HG02852 (cell line): ENCODE results near the gene MEGF11.
"Not testable (repeated sequence)": the region's sequence is repeated elsewhere in the genome, so short reads cannot be mapped to it uniquely, and the experiment has no call there.

ENCODE experiments used
- ATAC-seq: cut with Tn5 transposase; IDR thresholded peaks from one replicate; pipeline ENCODE4 v1.9.1; 2021; ENCODE audit warnings: mild to moderate bottlenecking, moderate library complexity; ENCODE audit not compliant: unreplicated experiment

MEGF11 gene

DNA sequence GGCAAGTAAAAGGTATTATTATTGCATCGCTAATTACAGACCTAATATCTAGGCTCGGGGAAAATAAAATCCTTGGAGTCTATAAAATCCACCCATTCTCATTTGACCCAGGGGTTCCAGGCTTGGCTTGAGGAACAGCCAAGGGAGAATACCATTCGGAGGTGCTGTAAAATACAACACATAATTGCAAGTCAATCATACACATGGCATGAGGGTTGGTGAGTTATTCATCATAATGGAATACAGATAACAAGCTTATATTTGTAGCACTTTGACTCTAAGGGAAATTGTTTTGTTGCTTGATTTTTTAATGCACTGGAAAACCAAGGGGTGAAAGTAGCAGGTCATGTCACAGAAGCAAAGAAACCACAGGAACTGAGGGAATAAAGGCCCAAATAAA, 23.0 kb upstream of the MEGF11 start:
- no peak for ATAC-seq

DNA sequence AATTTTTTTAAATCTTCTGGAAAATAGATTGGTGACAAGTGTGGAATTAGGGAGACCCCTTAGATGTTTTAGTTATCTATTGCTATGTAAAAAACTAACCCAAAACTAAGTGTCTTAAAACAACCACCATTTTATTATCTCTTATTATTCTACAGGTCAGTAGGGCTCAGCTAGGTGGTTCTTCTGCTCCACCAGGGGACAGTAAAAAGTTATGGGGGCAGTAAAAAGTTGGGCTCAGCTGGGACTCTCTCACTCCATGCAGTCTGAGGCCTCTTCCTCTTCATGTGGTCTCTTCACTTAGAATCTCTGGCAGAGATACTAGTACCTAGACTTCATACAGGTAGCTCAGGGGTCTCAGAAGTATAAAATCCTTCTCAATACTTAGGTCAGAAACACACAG, 21.8 kb upstream of the MEGF11 start:
- no peak for ATAC-seq

DNA sequence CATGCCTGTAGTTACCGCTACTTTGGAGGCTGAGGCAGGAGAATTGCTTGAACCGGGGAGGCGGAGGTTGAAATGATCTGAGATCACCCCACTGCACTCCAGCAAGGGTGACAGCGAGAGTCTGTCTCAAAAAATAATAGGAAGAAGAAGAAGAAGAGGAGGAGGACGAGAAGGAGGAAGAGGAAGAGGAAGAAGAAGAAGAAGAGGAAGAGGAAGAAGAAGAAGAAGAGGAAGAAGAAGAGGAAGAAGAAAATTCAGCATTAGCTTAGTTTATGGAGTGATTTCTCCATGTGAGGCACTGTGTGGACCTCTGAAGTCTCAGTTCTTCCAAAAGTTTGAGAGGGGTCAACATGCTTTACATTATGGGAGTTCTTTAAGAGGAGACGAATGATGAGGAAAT, 17.4 kb upstream of the MEGF11 start:
- no peak for ATAC-seq

DNA sequence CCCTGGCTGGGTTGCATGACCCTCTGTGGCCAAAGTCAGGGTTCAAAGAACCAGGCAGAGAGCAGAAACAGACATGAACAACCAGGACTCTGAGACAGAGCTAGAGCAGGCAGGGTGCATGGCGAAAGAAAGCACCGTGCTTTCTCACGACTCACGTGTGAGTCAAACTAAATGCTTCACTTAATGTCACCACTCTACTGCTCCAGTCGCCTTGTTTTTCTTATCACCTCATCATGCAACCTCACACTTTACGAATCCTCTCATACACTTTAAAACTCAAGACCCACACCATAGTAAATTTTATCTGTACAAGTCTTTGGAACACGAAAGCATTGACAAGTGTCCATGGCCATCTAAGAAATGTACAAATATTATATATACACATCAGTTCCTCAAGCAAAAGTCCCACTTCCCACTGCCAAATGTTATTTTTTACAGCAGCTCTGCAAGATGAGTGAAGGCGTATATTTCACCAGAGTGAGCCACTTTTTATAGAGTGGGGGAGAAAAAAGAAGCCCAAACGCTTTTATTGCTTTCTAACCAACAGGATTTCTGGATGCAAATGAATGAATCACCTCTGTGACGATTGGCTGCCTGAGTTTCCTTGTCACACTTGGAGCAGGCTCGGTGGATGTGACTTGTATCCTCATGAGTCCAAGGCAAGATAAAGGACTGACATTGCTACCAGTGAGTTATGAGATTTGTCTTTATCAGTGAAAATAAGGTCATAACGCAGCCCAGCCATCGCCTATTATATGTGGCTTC, 16.0 kb upstream of the MEGF11 start:
- no peak for ATAC-seq

DNA sequence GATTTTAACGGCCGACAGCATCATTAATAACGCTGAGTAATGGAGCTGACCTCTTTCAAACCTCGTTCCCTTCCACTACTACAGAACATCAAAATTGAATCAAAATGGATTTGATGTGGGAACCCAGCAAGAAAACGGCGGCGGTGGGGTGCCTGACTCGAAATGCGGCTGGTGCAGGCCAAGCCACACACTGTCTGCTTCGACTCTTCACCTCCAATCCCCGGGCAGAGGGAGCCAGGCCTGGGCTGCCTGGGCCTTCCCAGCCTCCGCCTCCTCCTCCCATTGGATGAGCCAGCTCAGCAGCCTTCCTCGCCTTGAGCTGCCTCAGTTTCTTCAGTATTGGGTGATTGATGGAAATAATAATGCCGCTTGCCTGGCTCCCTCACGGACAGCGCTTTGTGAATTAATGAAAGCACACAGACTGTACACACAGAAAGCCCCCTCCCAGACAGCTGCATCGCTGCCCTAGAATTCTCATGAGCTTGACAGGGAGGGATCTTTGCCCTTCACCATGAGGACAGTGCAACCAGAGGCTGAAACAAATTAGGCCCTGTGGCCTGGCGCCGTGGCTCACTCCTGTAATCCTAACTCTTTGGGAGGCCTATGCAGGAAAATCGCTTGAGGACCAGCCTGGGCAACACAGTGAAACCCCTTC, 11.4 kb upstream of the MEGF11 start:
- no peak for ATAC-seq

DNA sequence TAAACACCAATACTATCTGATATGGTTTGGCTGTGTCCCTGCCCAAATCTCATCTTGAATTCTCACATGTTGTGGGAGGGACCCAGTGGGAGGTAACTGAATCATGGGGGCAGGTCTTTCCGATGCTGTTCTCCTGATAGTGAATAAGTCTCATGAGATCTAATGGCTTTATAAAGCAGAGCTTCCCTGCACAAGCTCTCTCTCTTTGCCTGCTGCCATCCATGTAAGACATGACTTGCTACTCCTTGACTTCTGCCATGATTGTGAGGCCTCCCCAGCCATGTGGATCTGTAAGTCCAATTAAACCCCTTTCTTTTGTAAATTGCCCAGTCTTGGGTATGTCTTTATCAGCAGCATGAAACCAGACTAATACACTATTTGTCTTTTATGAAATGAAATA, 9.3 kb upstream of the MEGF11 start:
- ATAC-seq, result not testable (repeated sequence)

DNA sequence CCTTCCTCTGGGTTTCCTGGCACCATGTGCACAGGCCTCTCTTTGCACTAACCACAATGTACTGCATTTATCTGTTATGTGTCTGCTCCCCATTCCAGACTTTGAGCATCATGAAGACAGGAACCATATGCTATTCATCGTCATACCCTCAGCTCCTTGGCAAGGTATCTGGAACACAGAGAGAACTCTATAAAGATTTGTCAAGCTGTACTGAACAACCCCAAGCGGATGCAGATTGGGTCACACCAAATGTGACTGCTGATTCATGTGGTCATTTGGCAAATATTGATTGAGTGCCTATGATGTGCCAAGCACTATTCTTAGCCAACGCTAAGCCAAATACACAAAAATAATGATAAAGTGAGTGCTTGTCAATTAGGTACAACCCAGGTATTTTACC, 7.5 kb upstream of the MEGF11 start:
- ATAC-seq, result no peak

DNA sequence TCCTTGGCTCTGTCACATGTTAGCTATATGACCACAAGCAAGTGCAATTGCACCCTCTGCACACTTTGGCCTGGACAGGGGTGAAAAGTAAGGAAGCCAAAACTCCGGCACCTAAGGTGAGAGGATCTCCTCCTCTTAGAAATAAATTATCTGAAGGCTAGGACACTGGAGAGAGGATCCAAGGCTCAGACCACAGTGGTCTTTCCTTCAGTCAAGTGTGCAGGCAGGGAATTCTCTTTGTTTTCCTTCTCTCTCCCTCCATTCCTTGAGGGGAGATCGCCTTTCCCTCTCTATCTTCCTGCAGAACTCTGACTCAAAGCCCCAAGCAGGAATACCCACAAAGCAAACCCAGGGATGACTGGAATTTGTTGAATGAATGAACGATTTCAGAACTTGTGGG, 3.1 kb upstream of the MEGF11 start:
- ATAC-seq, result no peak

DNA sequence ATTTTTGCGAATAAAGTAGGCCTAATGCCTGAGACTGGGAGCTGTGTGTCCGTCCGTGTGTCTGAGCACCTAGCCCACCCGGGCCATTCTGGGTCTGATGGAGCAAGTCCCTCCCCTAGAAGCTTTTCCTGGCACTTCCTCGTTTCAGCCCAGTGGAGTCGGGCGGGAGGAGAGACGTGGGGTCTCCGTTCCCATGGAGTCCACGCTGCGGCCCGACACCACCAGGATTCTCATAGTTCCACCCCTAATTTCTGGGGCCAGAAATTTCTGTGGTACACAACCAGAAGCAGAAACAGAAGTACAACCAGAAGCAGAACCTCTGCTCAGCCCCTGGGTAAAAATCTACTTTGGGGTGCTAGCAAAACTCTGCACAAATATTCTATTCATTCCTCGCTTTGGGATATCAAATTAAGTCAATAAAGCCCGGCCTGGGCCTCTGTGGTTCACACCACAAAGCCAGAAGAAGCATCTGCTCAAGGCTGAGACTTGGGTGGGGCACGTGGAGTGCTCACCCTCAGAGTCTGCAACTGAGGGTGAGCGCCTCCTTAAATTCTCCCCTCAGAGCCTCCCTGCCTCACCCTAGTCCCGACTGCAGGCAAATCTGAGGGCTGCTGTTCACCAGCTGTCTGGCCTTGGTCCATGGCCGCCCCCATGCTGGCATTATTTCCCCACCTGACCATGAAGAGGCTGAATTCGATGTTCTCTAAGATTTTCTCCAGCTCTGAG, 1.6 kb upstream of the MEGF11 start:
- no peak for ATAC-seq

DNA sequence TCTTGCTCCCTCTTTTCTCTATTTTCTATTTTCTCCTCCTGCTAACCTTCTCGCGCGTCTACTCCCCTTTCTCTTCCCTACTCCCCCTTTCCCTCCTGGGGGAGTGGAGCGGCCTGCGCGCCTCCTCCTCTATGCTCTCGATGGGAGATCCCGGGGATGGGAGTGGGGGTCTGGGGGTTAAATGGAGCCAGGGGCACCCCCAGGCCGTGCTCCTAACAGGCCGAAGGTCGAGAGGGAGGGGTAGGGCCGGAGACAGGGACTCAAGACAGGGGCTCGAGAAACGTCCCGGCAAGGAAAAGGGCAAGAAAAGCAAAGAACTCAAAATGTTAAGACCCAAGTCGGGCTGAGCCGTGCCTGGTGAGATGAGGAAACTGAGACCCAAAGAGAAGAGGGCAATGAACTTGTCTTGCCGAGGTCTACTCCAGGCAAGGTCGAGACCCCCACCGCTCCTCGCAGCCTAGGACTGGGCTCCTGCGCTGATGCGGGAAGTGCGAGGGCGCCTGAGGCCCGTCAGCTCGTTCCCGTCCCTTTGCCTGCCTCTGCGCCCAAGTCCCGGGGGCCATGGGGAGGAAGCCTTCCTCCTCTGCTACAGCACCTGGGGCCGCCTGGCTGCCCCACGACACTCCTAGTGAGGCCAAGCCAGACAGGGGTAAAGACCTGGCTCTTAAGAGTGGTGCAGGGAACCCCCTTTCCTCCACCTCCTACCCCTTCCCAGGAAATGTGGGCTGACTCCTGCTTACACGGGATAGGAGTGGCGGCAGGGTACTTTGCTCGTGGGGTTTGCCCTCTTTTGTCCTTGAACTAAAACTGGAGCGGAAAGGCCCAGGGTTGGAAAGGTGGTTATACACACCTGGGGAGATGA, 770 bp upstream of the MEGF11 start:
- ATAC-seq, result no peak

DNA sequence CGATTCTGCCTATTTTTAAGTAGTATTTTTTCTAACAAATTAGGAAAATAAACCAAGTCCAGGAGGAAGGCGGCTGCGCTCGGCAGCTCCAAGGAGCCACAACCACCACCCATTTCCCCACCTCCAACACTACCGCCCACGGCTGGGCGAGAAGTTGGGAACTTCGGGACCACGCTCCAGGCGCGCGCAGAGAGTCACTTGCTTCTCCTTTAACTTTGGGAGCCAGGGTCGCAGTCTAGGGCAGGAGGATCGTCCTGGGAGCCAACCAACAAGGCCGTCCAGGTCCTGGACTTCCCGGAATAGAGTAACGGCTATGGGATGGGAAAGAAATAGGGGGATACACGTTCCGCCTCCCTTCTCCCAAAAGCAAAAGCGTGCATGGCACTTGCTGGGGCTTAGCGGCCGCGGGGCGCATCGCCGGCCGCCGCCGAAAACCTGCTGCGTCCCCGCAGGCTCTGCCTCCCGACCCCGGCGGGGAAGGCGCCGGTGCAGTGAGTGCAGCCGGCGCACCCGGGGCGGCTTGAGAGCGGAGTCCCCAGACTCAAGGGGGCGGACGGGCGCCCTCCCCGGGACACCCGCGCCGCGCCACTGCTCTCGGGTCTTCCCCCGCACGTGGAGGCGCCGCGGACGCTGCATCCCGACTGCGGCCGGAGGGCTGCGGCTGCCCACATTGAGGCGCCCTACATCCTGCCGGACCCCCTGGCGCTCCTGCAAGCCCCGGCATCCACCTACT, 699 bp downstream of the MEGF11 start:
- no peak for ATAC-seq

DNA sequence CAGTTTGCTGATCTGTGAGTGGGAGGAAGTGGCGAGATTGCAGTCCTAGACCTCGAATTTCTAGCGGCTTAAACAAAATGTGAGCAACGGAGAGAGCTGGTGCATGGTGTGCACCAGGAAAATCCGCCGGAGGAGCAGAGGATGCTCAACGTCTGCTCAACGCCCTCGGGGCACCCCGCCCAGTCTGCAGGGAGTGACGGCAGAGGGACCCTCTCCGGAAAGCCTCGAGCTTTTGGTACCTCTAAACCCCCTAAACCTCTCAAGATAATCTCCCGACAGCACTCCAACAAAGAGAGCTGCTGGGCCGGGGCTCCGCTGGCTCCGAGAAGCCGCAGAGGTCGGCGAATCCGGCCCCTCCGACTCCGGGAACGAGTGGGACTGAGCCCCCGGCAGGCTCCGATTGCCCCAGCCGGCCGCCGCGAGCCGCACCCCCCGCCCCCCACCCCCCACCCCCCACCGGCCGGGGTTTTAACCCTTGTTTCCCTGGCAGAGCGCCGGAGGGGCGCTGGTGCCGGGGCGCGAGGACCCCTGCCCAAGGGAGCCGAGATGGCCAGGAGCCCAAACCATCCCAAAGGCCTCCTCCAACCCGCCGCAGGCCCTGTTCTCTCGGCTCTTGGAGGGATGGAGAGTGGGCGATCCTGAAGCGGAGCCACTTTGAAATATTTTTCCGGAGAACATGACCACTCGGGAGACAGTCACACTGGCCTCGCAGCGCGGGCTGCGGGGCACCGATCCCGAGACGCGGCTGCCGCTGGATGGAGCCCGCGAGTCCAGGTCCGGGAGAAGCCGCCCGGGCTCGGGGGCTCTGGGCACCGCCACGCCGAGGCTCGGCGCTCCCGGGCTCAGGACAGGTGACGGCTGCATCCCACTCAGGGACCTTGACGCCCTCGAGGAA, 1.5 kb downstream of the MEGF11 start:
- ATAC-seq, result no peak

DNA sequence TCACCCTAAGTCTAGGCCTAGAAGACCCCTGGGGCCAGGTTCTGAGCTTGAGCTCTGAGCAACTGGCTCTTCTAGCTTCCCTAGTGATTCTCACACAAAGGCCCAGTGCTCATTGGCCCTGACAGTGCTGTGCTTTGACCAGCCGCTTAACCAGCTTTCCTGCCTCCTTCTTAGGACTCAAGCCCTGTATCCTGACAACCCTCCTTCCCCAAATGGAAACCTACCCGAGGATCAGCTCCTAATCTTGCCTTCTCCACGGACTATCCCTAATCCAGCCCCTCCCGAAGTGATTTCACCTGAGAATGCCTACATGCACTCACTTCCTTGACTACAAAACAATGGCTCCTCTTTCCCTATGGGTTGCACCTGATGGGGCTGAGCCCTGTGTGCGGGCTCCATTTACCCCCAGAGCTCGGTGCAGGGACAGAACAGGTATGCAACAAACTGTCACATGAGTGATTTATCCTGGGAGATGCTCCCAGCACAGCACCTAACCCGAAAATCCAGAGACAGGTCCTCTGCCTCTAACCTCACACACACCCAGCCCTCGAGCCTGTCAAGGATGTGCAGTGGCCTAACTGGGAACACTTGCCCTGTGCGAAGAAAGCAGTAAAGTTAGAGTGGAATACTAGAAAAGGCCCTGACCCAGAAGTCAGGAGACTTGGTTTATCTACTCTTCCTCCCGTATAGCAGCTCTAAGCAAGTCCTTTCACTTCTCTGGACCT, 2.3 kb downstream of the MEGF11 start:
- no peak for ATAC-seq

DNA sequence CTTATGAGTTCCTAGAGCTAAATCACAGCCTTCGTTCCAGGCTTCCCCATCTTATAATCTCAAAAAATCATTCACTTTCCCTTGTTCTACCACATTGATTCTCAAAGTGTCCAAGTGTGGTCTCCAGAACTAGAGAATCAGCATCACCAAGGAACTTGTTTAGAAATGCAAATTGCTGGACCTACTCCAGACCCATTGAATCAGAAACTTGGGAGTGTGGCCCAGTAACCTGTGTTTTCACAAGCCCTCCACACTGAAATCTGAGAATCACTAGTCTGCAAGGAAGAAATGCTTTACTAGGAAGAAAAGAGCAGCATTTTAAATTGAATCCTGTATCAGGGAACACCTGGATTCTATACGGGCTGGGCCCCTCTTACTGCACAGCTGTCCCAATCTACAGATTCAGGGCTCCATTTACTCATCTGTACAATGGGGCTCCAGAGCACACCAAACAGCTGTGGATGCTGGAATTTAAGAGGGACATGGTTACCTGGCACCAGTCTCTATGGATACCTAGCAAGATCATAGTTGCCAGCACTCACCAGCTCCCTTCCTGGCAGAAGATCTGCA, 3.9 kb downstream of the MEGF11 start:
- ATAC-seq, result no peak

DNA sequence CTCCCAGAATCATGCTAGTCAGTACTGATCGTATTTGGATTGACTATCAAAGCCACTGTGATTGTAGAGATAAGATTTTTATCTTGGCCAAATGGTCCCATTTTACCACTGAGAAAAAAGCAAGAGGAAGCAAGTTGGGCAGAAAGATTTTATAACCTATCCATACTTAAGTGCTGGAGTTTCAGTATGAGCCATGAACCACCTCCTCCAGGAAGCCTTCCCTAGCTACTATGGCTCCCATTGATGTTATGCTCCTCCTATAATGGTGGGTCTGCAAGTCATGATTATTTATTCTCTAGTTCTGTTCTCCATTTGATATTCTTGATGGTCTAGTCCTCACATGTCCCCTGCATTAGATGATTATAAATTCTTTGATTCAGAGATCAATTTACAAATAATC, 6.6 kb downstream of the MEGF11 start:
- ATAC-seq, result no peak

DNA sequence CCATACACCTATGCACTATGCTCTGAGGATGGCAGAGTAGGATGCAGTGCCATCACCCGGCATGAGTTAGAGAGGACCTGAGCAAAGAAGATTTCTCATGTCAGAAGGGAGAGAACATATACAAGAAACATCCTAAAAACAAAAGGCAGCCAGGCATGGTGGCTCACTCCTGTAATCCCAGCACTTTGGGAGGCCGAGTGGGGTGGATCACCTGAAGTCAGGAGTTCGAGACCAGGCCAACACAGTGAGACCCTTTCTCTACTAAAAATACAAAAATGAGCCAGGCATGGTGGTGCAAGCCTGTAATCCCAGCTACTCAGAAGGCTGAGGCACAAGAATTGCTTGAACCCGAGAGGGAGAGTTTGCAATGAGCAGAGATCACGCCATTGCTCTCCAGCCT, 7.7 kb downstream of the MEGF11 start:
- not testable (repeated sequence) for ATAC-seq

DNA sequence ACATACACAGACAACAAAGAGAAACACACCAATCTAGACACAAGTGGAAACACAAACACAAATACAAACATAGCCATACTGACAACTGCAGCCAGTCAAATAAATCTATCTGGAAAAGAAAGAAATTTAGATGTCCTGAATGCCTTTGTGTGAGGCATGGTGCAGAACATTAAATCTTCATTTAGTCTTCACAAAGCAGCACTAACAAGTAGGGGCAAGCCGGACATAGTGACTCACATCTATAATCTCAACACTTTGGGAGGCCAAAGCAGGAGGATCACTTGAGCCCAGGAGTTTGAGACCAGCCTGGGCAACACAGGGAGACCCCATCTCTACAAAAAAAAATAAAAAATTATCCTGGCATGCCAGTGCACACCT, 11.7 kb downstream of the MEGF11 start:
- ATAC-seq, result no peak

DNA sequence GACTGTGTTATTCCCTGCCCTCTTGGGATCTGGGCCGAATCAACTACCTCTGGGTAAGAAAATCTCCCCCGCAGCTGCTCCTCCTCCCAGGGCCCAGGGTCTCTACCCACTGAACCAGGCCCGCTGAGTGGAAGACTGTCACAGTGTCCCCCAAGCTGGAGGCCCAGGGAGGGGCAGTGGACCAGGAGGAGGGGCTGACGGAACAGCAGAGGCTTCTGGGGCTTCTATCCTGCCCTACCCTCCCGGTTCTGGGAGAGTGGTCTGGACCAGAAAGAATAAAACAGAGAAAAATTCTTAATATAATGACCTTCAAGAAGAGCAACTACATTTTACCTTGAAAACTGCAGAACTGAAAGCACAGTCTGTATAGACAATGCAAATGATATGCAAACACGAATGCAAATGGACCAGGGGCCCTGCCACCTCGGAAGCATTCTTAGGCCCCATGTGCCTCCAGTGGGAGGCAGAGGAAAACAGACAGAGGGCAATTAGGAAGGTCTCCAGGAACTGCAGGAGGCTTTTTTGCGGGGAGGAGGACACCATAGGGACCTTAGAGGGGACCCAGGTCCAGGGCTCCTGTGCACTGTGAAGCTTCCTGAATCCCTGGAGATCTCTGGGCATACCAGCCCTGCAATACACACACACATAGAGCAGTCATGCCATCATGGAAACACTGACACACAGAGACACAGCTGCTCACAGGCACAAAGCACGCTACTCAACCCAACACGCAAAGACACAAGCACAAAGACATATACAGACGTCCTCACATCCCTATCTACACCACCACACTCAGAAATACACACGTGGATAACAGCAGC, 12.3 kb downstream of the MEGF11 start:
- no peak for ATAC-seq
